Measurements from ENCODE around the gene CHST8. TPM values are rescaled to one million over a fixed set of nuclear protein-coding genes. Genes with fewer than 3 reads are reported as not detected.

The CHST8 gene
- total RNA-seq, 5 donors from 2014 or later (not counting 1 experiment from before 2014, with no cell fraction given): not detected

DNA sequence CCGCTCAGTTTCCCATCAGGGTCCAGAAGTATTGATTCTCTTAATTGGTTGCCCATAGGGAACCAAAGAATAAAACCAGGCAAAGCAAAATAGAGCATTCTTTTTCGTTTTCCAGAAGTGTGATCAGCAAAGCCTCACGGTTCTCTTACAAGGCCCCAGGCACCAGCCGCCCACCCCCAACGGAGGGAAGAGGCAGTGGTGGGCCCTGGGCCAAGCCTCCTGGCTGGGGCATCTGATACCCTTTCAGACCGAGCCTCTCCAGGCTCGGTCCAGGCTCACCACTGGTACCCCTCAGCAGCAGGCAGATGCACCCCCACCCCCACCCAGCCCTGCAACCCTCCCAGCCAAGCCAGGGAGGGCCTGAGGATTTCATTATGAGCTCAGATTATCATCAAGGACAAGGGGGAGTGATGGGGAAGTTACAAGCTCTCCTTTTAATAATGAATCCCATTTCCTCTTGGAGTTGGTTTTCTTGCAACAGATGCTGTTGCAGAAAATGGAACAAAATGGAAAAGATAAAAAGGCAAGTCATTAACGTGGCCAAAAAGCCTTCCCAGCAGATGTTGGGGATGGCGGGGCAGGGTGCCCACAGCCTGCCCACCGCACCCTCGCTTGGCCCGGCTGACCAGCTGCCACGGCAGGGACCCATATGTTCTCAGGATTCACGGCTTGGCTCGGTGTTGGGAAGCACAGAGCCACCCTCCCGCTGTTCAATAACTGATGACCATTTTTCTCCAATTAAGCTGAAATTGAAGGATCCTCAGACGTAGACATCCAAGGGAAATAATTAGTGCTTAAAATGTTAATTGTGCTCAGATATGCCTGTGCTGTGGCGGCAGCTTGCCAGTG is 129.1 kb downstream of the CHST8 start:
- ATAC-seq (replicated peaks in 1 of 4): no peak
- H3K4me3 ChIP-seq (ENCODE audit: control insufficient read depth in 1 of 2, extremely low read depth in 1 of 2, low read length in 1 of 2): no peak overlapping the region
- CTCF ChIA-PET: no interaction called here
- no peak overlapping the region for H3K4me3 Mint-ChIP-seq
- H3K9me3 Mint-ChIP-seq: no peaks in the 10 kb centered on the region
- no peak overlapping the region for H3K27ac ChIP-seq (ENCODE audit: low read length)
- H3K27ac Mint-ChIP-seq: no peak overlapping the region
- WGBS (ENCODE audit: insufficient coverage): 77% methylated on average over 12 of the region's 18 CpGs
- no peaks in the 10 kb centered on the region for H3K9me3 ChIP-seq
- H3K27me3 Mint-ChIP-seq: peaks cover 17 to 22% of the 10 kb centered on the region in 2 donors
- no peak for DNase-seq
- peaks cover 0 to 34% of the 10 kb centered on the region in 2 experiments for H3K27me3 ChIP-seq (replicated peaks in 1 of 2; ENCODE audit: control insufficient read depth in 2 of 2, extremely low read depth in 1 of 2, insufficient read depth in 2 of 2, low read length in 1 of 2)
- no peaks in the 10 kb centered on the region for H3K4me1 ChIP-seq (ENCODE audit: control insufficient read depth in 1 of 2, extremely low read depth in 1 of 2, insufficient read depth in 2 of 2, low read length in 2 of 2)
- no peaks in the 10 kb centered on the region for H3K36me3 ChIP-seq (ENCODE audit: control insufficient read depth in 2 of 2, extremely low read depth in 1 of 2, insufficient read depth in 1 of 2, low read length in 1 of 2)
- H3K36me3 Mint-ChIP-seq: no peaks in the 10 kb centered on the region
- POLR2A ChIA-PET: interaction anchor here in 1 of 2 donors (0.6 kb wide), 1 partner anchor 139 kb away, joined by 4 read pairs; no protein-coding TSS in a partner anchor
- H3K4me1 Mint-ChIP-seq: no peaks in the 10 kb centered on the region

DNA sequence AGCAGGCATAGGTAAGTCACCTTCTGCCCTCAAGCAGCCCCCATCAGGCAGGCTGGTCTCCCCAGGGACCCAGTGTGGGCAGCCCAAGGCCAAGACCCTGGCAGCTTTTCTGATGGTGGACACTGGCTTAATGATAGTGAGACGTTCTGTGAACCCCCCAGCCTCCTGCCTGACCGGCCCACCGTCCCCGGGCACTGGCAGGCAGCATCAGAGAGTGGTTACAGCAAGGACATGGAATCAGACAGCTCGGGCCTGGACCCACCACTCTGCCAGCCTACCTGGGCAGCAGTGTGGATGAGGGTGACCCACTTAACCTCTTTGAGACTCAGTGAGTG is 129.7 kb downstream of the CHST8 start:
- DNase-seq (no peak), ATAC-seq (replicated peaks in 1 of 4) (no peak)
- 80% methylated on average over 5 of the region's 5 CpGs for WGBS (ENCODE audit: insufficient coverage)
- no peaks in the 10 kb centered on the region for H3K9me3 Mint-ChIP-seq
- H3K27me3 Mint-ChIP-seq: peaks cover 12 to 20% of the 10 kb centered on the region in 2 donors
- H3K4me3 ChIP-seq (ENCODE audit: control insufficient read depth in 1 of 2, extremely low read depth in 1 of 2, low read length in 1 of 2): no peak overlapping the region
- ChIA-PET CTCF (no interaction called here), POLR2A (no interaction called here)
- no peak overlapping the region for H3K27ac ChIP-seq (ENCODE audit: low read length)
- no peak overlapping the region for H3K4me3 Mint-ChIP-seq
- no peaks in the 10 kb centered on the region for H3K4me1 ChIP-seq (ENCODE audit: control insufficient read depth in 1 of 2, extremely low read depth in 1 of 2, insufficient read depth in 2 of 2, low read length in 2 of 2)
- no peaks in the 10 kb centered on the region for H3K9me3 ChIP-seq
- no peaks in the 10 kb centered on the region for H3K36me3 ChIP-seq (ENCODE audit: control insufficient read depth in 2 of 2, extremely low read depth in 1 of 2, insufficient read depth in 1 of 2, low read length in 1 of 2)
- no peak overlapping the region for H3K27ac Mint-ChIP-seq
- H3K36me3 Mint-ChIP-seq: no peaks in the 10 kb centered on the region
- no peaks in the 10 kb centered on the region for H3K4me1 Mint-ChIP-seq
- H3K27me3 ChIP-seq (replicated peaks in 1 of 2; ENCODE audit: control insufficient read depth in 2 of 2, extremely low read depth in 1 of 2, insufficient read depth in 2 of 2, low read length in 1 of 2): peaks cover 0 to 36% of the 10 kb centered on the region in 2 experiments

DNA sequence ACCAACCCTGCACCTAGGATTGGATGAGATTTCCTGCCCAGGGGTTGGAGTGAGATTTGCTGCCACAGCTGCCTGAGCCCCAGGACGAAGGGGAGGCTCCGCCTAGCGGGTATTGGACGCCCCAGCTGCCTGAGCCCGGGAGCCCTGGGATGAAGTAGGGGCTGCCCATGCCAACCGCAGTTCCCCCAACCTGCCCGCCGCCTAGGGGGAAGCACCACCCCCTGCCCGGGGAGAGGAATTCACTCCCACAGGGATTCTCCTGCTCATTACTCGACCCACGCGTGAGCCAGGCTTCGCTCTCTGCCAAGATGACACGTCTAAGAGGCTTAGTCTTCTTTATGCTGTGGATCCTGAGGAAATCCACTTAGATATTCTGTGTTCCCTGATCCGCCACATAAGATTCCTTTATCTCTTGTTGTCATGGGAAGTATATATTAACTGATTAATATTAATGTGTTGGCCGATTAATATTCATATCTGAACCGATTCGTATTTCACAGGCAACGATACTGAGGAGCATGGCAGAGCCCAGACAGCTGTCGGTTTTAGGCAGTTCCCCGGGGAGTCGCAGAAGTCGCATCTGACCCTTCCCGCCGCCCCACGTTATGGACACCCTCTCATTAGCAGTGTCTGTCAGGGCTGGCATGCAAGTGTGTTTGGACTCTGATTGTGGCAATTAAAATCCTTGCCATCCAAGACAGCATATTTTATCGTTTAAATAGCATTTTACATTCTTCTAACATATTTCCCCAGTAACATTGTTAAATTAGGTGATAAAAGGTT is 130.5 kb downstream of the CHST8 start:
- no peak overlapping the region for H3K27ac ChIP-seq (ENCODE audit: low read length)
- H3K9me3 Mint-ChIP-seq: no peaks in the 10 kb centered on the region
- peaks cover 10 to 18% of the 10 kb centered on the region in 2 donors for H3K27me3 Mint-ChIP-seq
- H3K9me3 ChIP-seq: no peaks in the 10 kb centered on the region
- H3K27ac Mint-ChIP-seq: no peak overlapping the region
- H3K4me1 Mint-ChIP-seq: no peaks in the 10 kb centered on the region
- WGBS (ENCODE audit: insufficient coverage): 86% methylated on average over 10 of the region's 27 CpGs
- no peaks in the 10 kb centered on the region for H3K36me3 Mint-ChIP-seq
- ChIA-PET CTCF (no interaction called here), POLR2A (no interaction called here)
- DNase-seq: no peak
- H3K4me3 Mint-ChIP-seq: no peak overlapping the region
- H3K27me3 ChIP-seq (replicated peaks in 1 of 2; ENCODE audit: control insufficient read depth in 2 of 2, extremely low read depth in 1 of 2, insufficient read depth in 2 of 2, low read length in 1 of 2): peaks cover 0 to 39% of the 10 kb centered on the region in 2 experiments
- H3K4me3 ChIP-seq (ENCODE audit: control insufficient read depth in 1 of 2, extremely low read depth in 1 of 2, low read length in 1 of 2): no peak overlapping the region
- no peaks in the 10 kb centered on the region for H3K36me3 ChIP-seq (ENCODE audit: control insufficient read depth in 2 of 2, extremely low read depth in 1 of 2, insufficient read depth in 1 of 2, low read length in 1 of 2)
- ATAC-seq (replicated peaks in 1 of 4): no peak
- H3K4me1 ChIP-seq (ENCODE audit: control insufficient read depth in 1 of 2, extremely low read depth in 1 of 2, insufficient read depth in 2 of 2, low read length in 2 of 2): no peaks in the 10 kb centered on the region

DNA sequence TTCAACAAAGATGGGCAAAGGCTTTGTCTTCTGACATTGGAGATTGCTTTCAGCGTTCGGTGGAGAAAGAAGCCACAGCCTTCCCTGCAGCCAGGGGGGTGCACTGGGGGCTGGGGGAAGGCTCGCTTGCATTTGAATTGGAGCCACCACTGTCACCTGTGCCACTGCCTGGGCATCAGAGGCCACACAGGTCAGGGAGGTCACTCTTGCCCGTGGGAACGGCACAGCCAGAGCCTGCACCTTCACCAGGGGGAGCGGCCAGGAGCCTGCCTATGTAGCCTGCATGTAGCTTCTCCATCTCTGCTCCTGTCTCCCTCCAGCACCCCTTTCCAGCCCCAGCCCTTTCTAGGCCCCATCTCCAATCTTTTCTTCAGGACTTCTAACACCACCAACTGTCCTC is 131.2 kb downstream of the CHST8 start:
- ChIA-PET CTCF (no interaction called here), POLR2A (no interaction called here)

DNA sequence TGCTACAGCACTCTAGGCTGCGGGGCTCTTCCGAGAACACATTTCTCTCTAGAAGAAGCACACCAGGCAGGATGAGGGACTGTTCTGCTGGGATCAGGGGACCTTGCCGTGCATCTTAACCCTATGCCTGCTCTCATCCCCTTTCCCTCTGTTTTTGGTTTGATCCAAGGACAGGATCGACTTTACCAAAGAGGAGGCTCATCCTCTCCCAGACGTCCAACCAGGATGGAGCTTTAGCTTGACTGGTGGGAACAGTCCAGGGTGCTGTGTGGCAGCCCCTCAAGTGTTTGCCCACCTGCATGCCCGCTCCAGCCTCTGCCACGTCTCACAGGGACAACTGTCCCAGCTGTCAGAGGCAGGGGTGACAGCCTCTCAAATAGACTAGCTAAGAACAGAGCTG is 132.6 kb downstream of the CHST8 start:
- H3K27me3 Mint-ChIP-seq: peaks cover 10 to 13% of the 10 kb centered on the region in 2 donors
- no peak for DNase-seq
- H3K27ac ChIP-seq (ENCODE audit: low read length): no peak overlapping the region
- H3K4me1 Mint-ChIP-seq: no peaks in the 10 kb centered on the region
- ATAC-seq (replicated peaks in 1 of 4): no peak
- no peaks in the 10 kb centered on the region for H3K9me3 Mint-ChIP-seq
- H3K4me1 ChIP-seq (ENCODE audit: control insufficient read depth in 1 of 2, extremely low read depth in 1 of 2, insufficient read depth in 2 of 2, low read length in 2 of 2): no peaks in the 10 kb centered on the region
- H3K4me3 ChIP-seq (ENCODE audit: control insufficient read depth in 1 of 2, extremely low read depth in 1 of 2, low read length in 1 of 2): no peak overlapping the region
- peaks cover 0 to 43% of the 10 kb centered on the region in 2 experiments for H3K27me3 ChIP-seq (replicated peaks in 1 of 2; ENCODE audit: control insufficient read depth in 2 of 2, extremely low read depth in 1 of 2, insufficient read depth in 2 of 2, low read length in 1 of 2)
- no peaks in the 10 kb centered on the region for H3K9me3 ChIP-seq
- 81% methylated on average over 6 of the region's 7 CpGs for WGBS (ENCODE audit: insufficient coverage)
- H3K36me3 ChIP-seq (ENCODE audit: control insufficient read depth in 2 of 2, extremely low read depth in 1 of 2, insufficient read depth in 1 of 2, low read length in 1 of 2): no peaks in the 10 kb centered on the region
- no peak overlapping the region for H3K27ac Mint-ChIP-seq
- ChIA-PET CTCF (no interaction called here), POLR2A (no interaction called here)
- H3K4me3 Mint-ChIP-seq: no peak overlapping the region
- no peaks in the 10 kb centered on the region for H3K36me3 Mint-ChIP-seq

More for the DNA sequence above, 131.2 kb downstream of the CHST8 start:
- Histone ChIP-seq H3K9me3 (no peaks in the 10 kb centered on the region), H3K4me1 (ENCODE audit: control insufficient read depth in 1 of 2, extremely low read depth in 1 of 2, insufficient read depth in 2 of 2, low read length in 2 of 2) (no peaks in the 10 kb centered on the region), H3K36me3 (ENCODE audit: control insufficient read depth in 2 of 2, extremely low read depth in 1 of 2, insufficient read depth in 1 of 2, low read length in 1 of 2) (no peaks in the 10 kb centered on the region), H3K27me3 (replicated peaks in 1 of 2; ENCODE audit: control insufficient read depth in 2 of 2, extremely low read depth in 1 of 2, insufficient read depth in 2 of 2, low read length in 1 of 2) (peaks cover 0 to 41% of the 10 kb centered on the region in 2 experiments), H3K4me3 (ENCODE audit: control insufficient read depth in 1 of 2, extremely low read depth in 1 of 2, low read length in 1 of 2) (no peak overlapping the region), H3K27ac (ENCODE audit: low read length) (no peak overlapping the region)
- Mint-ChIP-seq H3K27me3 (peaks cover 4 to 15% of the 10 kb centered on the region in 2 donors), H3K27ac (no peak overlapping the region), H3K36me3 (no peaks in the 10 kb centered on the region), H3K4me1 (no peaks in the 10 kb centered on the region), H3K4me3 (no peak overlapping the region), H3K9me3 (no peaks in the 10 kb centered on the region)
- DNase-seq: no peak
- 87% methylated on average over 5 of the region's 6 CpGs for WGBS (ENCODE audit: insufficient coverage)
- ATAC-seq (replicated peaks in 1 of 4): no peak

DNA sequence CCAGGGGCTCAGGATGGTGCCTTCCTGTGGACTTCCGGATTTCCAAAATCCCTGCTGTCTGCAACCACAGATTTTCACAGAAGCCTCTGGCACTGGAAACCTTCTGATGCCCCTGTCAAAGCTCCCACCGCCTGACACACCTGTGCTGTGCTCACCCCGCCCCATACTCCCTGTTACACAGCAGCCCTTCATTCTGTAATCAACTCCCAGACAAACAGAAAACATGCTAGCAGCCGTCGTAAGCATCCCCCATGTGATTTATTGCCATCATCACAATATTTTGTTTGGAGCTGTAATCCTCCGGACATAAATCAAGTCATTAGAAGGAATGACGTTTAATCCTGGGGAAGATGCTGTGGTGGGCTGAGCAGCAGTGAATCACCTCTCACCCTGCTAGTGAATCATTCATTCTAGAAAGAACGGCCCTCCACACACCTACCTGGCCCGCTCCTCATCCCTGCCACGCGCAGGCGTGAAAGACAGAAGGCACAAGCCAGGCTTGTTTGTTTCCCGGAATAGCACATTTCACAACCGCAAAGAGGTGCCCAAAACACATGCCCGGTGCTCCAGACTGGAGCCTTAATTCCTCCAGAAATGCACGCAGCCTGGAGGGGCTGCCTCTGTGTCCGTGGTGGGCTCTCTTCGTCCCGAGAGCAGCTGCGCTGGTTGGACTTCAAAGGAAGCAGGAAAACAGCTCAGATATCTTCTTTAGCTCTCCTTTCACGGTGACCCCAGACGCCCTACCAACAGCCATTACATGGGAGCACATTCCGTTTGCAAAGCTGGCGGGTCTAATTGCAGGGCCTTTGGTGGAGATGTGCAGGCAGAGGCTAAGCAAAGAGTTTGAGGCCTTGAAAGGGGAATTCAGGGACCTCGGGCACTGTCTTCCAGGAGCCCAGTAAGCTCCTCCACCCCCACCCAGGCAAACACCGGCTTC is 133.6 kb downstream of the CHST8 start:
- H3K27me3 ChIP-seq (replicated peaks in 1 of 2; ENCODE audit: control insufficient read depth in 2 of 2, extremely low read depth in 1 of 2, insufficient read depth in 2 of 2, low read length in 1 of 2): peaks cover 0 to 44% of the 10 kb centered on the region in 2 experiments
- no peaks in the 10 kb centered on the region for H3K4me1 Mint-ChIP-seq
- H3K36me3 Mint-ChIP-seq: no peaks in the 10 kb centered on the region
- ChIA-PET CTCF (no interaction called here), POLR2A (no interaction called here)
- ATAC-seq (replicated peaks in 1 of 4) (no peak), DNase-seq (no peak)
- H3K36me3 ChIP-seq (ENCODE audit: control insufficient read depth in 2 of 2, extremely low read depth in 1 of 2, insufficient read depth in 1 of 2, low read length in 1 of 2): no peaks in the 10 kb centered on the region
- no peak overlapping the region for H3K27ac Mint-ChIP-seq
- no peak overlapping the region for H3K4me3 Mint-ChIP-seq
- H3K27ac ChIP-seq (ENCODE audit: low read length): no peak overlapping the region
- no peaks in the 10 kb centered on the region for H3K9me3 Mint-ChIP-seq
- 73% methylated on average over 15 of the region's 26 CpGs for WGBS (ENCODE audit: insufficient coverage)
- peaks cover 10 to 12% of the 10 kb centered on the region in 2 donors for H3K27me3 Mint-ChIP-seq
- H3K4me3 ChIP-seq (ENCODE audit: control insufficient read depth in 1 of 2, extremely low read depth in 1 of 2, low read length in 1 of 2): no peak overlapping the region
- no peaks in the 10 kb centered on the region for H3K9me3 ChIP-seq
- H3K4me1 ChIP-seq (ENCODE audit: control insufficient read depth in 1 of 2, extremely low read depth in 1 of 2, insufficient read depth in 2 of 2, low read length in 2 of 2): no peaks in the 10 kb centered on the region
